Stimulated activated CD4-positive, alpha-beta T cell treated with anti-CD3 and anti-CD28 coated beads, Interleukin-2, amount 100 ng/mL, for 4 hours (primary cell): ENCODE results near the gene C2.
A peak's percentile ranks its signal among the peaks of the same experiment; 100 is the strongest.
"Not testable (repeated sequence)": the region's sequence is repeated elsewhere in the genome, so short reads cannot be mapped to it uniquely, and the experiment has no call there.

Source experiments
- DNase-seq: peaks from one replicate; pipeline ENCODE4 v3.0.0-alpha.2; 2020; ENCODE audit warnings: low read depth

C2 gene

GRCh38 chr6:31958741-31959739 lies 31.5 kb downstream of the C2 start, which contains the start of the genes NELFE and SKIC2:
Gene NELFE, minus strand, starts transcription at chr6:31958971. Its CDS starts 525 bp downstream, at chr6:31958446.
Gene SKIC2, plus strand, starts transcription at chr6:31959175. Its CDS starts 18 bp downstream, at chr6:31959193.
- peak; percentile 97 for DNase-seq

GRCh38 chr6:31961616-31962015 lies 34.1 kb downstream of the C2 start:
- no peak for DNase-seq

- no peak for DNase-seq
Observed at GRCh38 chr6:31963921-31964320, 36.4 kb downstream of the C2 start.

GRCh38 chr6:31965700-31966099 lies 38.2 kb downstream of the C2 start:
- no peak for DNase-seq

GRCh38 chr6:31966506-31966905 lies 39.0 kb downstream of the C2 start:
- no peak for DNase-seq

- DNase-seq: no peak
Observed at GRCh38 chr6:31966997-31967925, 39.7 kb downstream of the C2 start.

GRCh38 chr6:31967926-31968320 lies 40.4 kb downstream of the C2 start:
- DNase-seq: no peak

GRCh38 chr6:31968326-31968725 lies 40.8 kb downstream of the C2 start:
- no peak for DNase-seq

GRCh38 chr6:31968791-31969711 lies 41.5 kb downstream of the C2 start:
- DNase-seq: no peak

GRCh38 chr6:31969712-31970603 lies 42.4 kb downstream of the C2 start:
- DNase-seq: no peak

- no peak for DNase-seq
Observed at GRCh38 chr6:31970604-31971271, 43.2 kb downstream of the C2 start.

GRCh38 chr6:31971279-31971992 lies 43.9 kb downstream of the C2 start:
- DNase-seq: no peak

- DNase-seq: peak; percentile 98
Observed at GRCh38 chr6:31971993-31972708, 44.6 kb downstream of the C2 start, which contains the start of gene DXO. Gene DXO, minus strand, starts transcription at chr6:31972138. Its CDS starts 463 bp downstream, at chr6:31971675.

GRCh38 chr6:31972709-31973350 lies 45.3 kb downstream of the C2 start:
- DNase-seq: no peak

- not testable (repeated sequence) for DNase-seq
Observed at GRCh38 chr6:31976065-31976464, 48.5 kb downstream of the C2 start.

- DNase-seq: no peak
Observed at GRCh38 chr6:31977816-31978431, 50.4 kb downstream of the C2 start.

- DNase-seq: no peak
Observed at GRCh38 chr6:31978831-31979230, 51.3 kb downstream of the C2 start.
